IMR-90 (cell line): ENCODE measurements around the gene GLMP. TPM values are rescaled to one million over a fixed set of nuclear protein-coding genes. Genes with fewer than 3 reads are reported as not detected.

ENCODE experiments used
- ATAC-seq: fragments of 200-7000 bp; cut with Tn5 transposase; 2 replicates; pipeline ENCODE4 v1.9.1; 2020; ENCODE audit warnings: low read depth, mild to moderate bottlenecking, moderate library complexity
- BruUV-seq: library from RNA; stranded (reverse); fragments of 400-500 nt; replicated peaks from 2 replicates; lab custom pipeline; 2021; lab: Mats Ljungman, UMichigan
- CTCF ChIA-PET: fragments of 300-600 bp; formaldehyde crosslinking; extraction: SDS; loops from one replicate; lab custom pipeline; 2021; ENCODE audit warnings: antibody characterized with exemption; lab: Yijun Ruan, JAX
- POLR2A ChIA-PET: fragments of 300-600 bp; sonication (Branson Sonifier 250); formaldehyde crosslinking; loops from one replicate; lab custom pipeline; 2022; ENCODE audit warnings: antibody characterized with exemption; ENCODE audit not compliant: unreplicated experiment; lab: Charles Lee
- DNase-seq: peaks from one replicate; pipeline ENCODE4 v3.0.0; 2013
- H2AFZ ChIP-seq: replicated peaks from 2 replicates; pipeline ENCODE3; 2013; ENCODE audit warnings: low read length, mild to moderate bottlenecking; ENCODE audit not compliant: poor library complexity
- H2AK5ac ChIP-seq: 2 replicates; pipeline ENCODE4 v1.6.1; 2013; ENCODE audit warnings: low read depth, low read length, inconsistent platforms
- H2AK9ac ChIP-seq: replicated peaks from 2 replicates; pipeline ENCODE3; 2013; ENCODE audit warnings: mild to moderate bottlenecking, low read depth, low read length, moderate library complexity; ENCODE audit not compliant: poor library complexity
- H2BK120ac ChIP-seq: 2 replicates; pipeline ENCODE4 v1.6.1; 2013; ENCODE audit warnings: low read depth, low read length, inconsistent platforms
- H2BK15ac ChIP-seq: 3 replicates; pipeline ENCODE4 v1.6.1; 2013; ENCODE audit warnings: low read depth, low read length, inconsistent platforms
- H2BK20ac ChIP-seq: 2 replicates; pipeline ENCODE4 v1.6.1; 2013; ENCODE audit warnings: low read depth, mild to moderate bottlenecking, inconsistent platforms, low read length, moderate library complexity
- H2BK5ac ChIP-seq: 2 replicates; pipeline ENCODE4 v1.6.1; 2013; ENCODE audit warnings: mild to moderate bottlenecking, low read depth, low read length, inconsistent platforms; ENCODE audit not compliant: poor library complexity, severe bottlenecking
- H3K14ac ChIP-seq: replicated peaks from 2 replicates; pipeline ENCODE4 v1.6.1; 2013; ENCODE audit warnings: low read depth, low read length, inconsistent platforms
- H3K18ac ChIP-seq: 2 replicates; pipeline ENCODE4 v1.6.1; 2013; ENCODE audit warnings: low read depth, low read length, control low read depth
- H3K23ac ChIP-seq: 2 replicates; pipeline ENCODE4 v1.6.1; 2013; ENCODE audit warnings: low read depth, low read length, inconsistent platforms
- H3K27ac ChIP-seq: 2 replicates; pipeline ENCODE4 v1.5.1; 2013; ENCODE audit warnings: mild to moderate bottlenecking, control low read depth, low read length; ENCODE audit not compliant: insufficient read depth
- H3K27me3 ChIP-seq: 2 replicates; pipeline ENCODE4 v1.6.1; 2013; ENCODE audit warnings: low read length; ENCODE audit not compliant: control insufficient read depth, insufficient read depth
- H3K36me3 ChIP-seq: 2 replicates; pipeline ENCODE4 v1.6.1; 2013; ENCODE audit warnings: low read length, mixed read lengths; ENCODE audit not compliant: control insufficient read depth, insufficient read depth
- H3K4ac ChIP-seq: 2 replicates; pipeline ENCODE4 v1.6.1; 2013; ENCODE audit warnings: low read depth, low read length, inconsistent platforms
- H3K4me1 ChIP-seq: 2 replicates; pipeline ENCODE4 v1.6.1; 2013; ENCODE audit warnings: low read length, mixed read lengths; ENCODE audit not compliant: control insufficient read depth, insufficient read depth
- H3K4me2 ChIP-seq: 2 replicates; pipeline ENCODE4 v1.6.1; 2013; ENCODE audit warnings: low read depth, mild to moderate bottlenecking, control low read depth, low read length, moderate library complexity
- H3K4me3 ChIP-seq: 2 replicates; pipeline ENCODE4 v1.5.1; 2013; ENCODE audit warnings: low read depth, mild to moderate bottlenecking, control low read depth, low read length, moderate library complexity; ENCODE audit not compliant: insufficient read depth
- H3K56ac ChIP-seq: 2 replicates; pipeline ENCODE4 v1.6.1; 2013; ENCODE audit warnings: low read length, inconsistent platforms; ENCODE audit not compliant: insufficient read depth; ENCODE audit errors: extremely low read depth
- H3K79me1 ChIP-seq, 2 experiments: 2 replicates each; pipeline ENCODE4 v1.6.1; 2013; ENCODE audit warnings: low read length in 2 of 2, inconsistent platforms in 1 of 2, low read depth in 1 of 2
- H3K9ac ChIP-seq: 2 replicates; pipeline ENCODE4 v1.6.1; 2013; ENCODE audit warnings: low read depth, low read length, control low read depth
- H3K9me1 ChIP-seq: 2 replicates; pipeline ENCODE4 v1.6.1; 2013; ENCODE audit warnings: low read length, inconsistent platforms; ENCODE audit not compliant: insufficient read depth
- H3K9me3 ChIP-seq: 2 replicates; pipeline ENCODE4 v1.6.1; 2013; ENCODE audit warnings: low read length; ENCODE audit not compliant: control insufficient read depth, insufficient read depth
- H4K20me1 ChIP-seq: 2 replicates; pipeline ENCODE4 v1.6.1; 2013; ENCODE audit warnings: low read length, inconsistent platforms; ENCODE audit not compliant: insufficient read depth
- H4K5ac ChIP-seq: 2 replicates; pipeline ENCODE4 v1.6.1; 2013; ENCODE audit warnings: mild to moderate bottlenecking, low read depth, low read length, control low read depth
- H4K8ac ChIP-seq, 2 experiments: 2 replicates each; pipeline ENCODE4 v1.6.1; 2013; ENCODE audit warnings: low read depth in 2 of 2, low read length in 2 of 2, control low read depth in 1 of 2, inconsistent platforms in 1 of 2
- H4K91ac ChIP-seq: 2 replicates; pipeline ENCODE4 v1.6.1; 2013; ENCODE audit warnings: low read depth, low read length, inconsistent platforms; ENCODE audit not compliant: insufficient read depth
- MAZ ChIP-seq: IDR thresholded peaks from 2 replicates; pipeline ENCODE4 v1.6.1; 2012; ENCODE audit warnings: low read depth, mild to moderate bottlenecking, low read length, improper control_type of control experiment, moderate library complexity, borderline replicate concordance
- MXI1 ChIP-seq: IDR thresholded peaks from 2 replicates; pipeline ENCODE4 v1.6.1; 2012; ENCODE audit warnings: low read depth, mild to moderate bottlenecking, low read length, moderate library complexity, borderline replicate concordance
- POLR2A ChIP-seq: IDR thresholded peaks from 2 replicates; pipeline ENCODE4 v1.6.1; 2012; ENCODE audit warnings: mild to moderate bottlenecking, low read depth, low read length
- RAD21 ChIP-seq: IDR thresholded peaks from 2 replicates; pipeline ENCODE4 v1.6.1; 2012; ENCODE audit warnings: low read length, improper control_type of control experiment
- WGBS, 2 experiments: methylation state at CpG; one replicate each; pipeline versions ENCODE4 v1.1.5 to v1.1.7; 2013; ENCODE audit warnings: missing lambda C conversion rate in 2 of 2; ENCODE audit not compliant: insufficient read length in 1 of 2; ENCODE audit errors: extremely low coverage in 2 of 2; 5-methylcytosine and 5-hydroxymethylcytosine counted together
- dilution Hi-C: fragments of 300-500 bp; cut with HindIII; formaldehyde crosslinking; loops from one replicate; pipeline ENCODE4 v1.14.3; 2018; ENCODE audit warnings: low sequenced_read_pairs; ENCODE audit not compliant: unreplicated experiment
- in situ Hi-C: fragments of 300-500 bp; cut with MboI; formaldehyde crosslinking; loops from 3 replicates; pipeline ENCODE4 v1.14.3; 2019; ENCODE audit warnings: low sequenced_read_pairs, inconsistent platforms, mixed read lengths
- intact Hi-C: fragments of 100-400 bp; cut with micrococcal nuclease; formaldehyde crosslinking; loops from 2 replicates; pipeline ENCODE4 v1.10.0; 2022
- polyA plus RNA-seq, 3 experiments: library from polyadenylated mRNA; depleted of rRNA; stranded (reverse); fragments of >200 nt; gene quantifications; 2 replicates each; pipeline ENCODE4 v1.2.3, GENCODE V29; 2012; ENCODE audit warnings: low replicate concordance in 1 of 3
- total RNA-seq: library from RNA; depleted of rRNA; stranded (reverse); fragments of >200 nt; gene quantifications from 2 replicates; pipeline ENCODE4 v1.2.3, GENCODE V29; 2012
- TF ChIP-seq, protein P1 (sequence below): fragments of 150-350 bp; IDR thresholded peaks from 2 replicates; pipeline ENCODE4 v1.6.1; 2016; ENCODE audit warnings: low read depth, mild to moderate bottlenecking, low read length, moderate library complexity, borderline replicate concordance
- TF ChIP-seq, protein P2 (sequence below): conservative IDR thresholded peaks from 2 replicates; pipeline ENCODE4 v1.5.1; 2012; ENCODE audit warnings: mild to moderate bottlenecking, low read depth, low read length, improper control_type of control experiment

Gene GLMP
- total and polyA plus RNA-seq, 2 of the 4 experiments (the other 2 are of a cell fraction), result 32.6 to 43.1 TPM

DNA sequence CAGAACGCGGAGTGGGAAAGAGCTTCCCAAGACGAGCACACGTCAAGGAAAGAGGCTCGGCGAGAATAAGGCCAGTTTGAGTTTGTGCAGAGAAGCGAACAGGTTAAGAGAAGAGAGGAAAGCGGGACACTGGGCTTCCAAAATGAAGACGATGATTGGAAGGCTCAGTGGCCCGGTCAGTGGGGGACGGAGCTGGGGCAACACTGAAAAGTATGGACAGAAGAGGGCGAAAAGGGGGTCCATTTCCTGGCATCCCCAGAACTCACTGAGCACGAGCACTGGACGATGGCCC lies 42.4 kb upstream of the GLMP start:
- H3K4me1 ChIP-seq, result no peaks in the 10 kb centered on the region; the same call in 1 of the 2 replicates
- H4K20me1 ChIP-seq, result peaks cover 13% of the 10 kb centered on the region
- peak overlapping the region; percentile 44 to 91 for H4K8ac ChIP-seq
- H3K9me1 ChIP-seq, result no peaks in the 10 kb centered on the region; the same call in 1 of the 2 replicates
- no peak overlapping the region for H3K18ac ChIP-seq
- TF ChIP-seq MAZ (peak; percentile 15; the same call in 1 of the 2 replicates), MXI1 (no peak), RAD21 (no peak), POLR2A (no peak)
- TF ChIP-seq, protein P1, sequence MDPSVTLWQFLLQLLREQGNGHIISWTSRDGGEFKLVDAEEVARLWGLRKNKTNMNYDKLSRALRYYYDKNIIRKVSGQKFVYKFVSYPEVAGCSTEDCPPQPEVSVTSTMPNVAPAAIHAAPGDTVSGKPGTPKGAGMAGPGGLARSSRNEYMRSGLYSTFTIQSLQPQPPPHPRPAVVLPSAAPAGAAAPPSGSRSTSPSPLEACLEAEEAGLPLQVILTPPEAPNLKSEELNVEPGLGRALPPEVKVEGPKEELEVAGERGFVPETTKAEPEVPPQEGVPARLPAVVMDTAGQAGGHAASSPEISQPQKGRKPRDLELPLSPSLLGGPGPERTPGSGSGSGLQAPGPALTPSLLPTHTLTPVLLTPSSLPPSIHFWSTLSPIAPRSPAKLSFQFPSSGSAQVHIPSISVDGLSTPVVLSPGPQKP, result no peak
- TF ChIP-seq, protein P2, sequence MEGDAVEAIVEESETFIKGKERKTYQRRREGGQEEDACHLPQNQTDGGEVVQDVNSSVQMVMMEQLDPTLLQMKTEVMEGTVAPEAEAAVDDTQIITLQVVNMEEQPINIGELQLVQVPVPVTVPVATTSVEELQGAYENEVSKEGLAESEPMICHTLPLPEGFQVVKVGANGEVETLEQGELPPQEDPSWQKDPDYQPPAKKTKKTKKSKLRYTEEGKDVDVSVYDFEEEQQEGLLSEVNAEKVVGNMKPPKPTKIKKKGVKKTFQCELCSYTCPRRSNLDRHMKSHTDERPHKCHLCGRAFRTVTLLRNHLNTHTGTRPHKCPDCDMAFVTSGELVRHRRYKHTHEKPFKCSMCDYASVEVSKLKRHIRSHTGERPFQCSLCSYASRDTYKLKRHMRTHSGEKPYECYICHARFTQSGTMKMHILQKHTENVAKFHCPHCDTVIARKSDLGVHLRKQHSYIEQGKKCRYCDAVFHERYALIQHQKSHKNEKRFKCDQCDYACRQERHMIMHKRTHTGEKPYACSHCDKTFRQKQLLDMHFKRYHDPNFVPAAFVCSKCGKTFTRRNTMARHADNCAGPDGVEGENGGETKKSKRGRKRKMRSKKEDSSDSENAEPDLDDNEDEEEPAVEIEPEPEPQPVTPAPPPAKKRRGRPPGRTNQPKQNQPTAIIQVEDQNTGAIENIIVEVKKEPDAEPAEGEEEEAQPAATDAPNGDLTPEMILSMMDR, result peak; percentile 15; the same call in 1 of the 2 replicates
- H2BK15ac ChIP-seq, result no peak overlapping the region
- no peak overlapping the region for H2BK20ac ChIP-seq
- H3K4me2 ChIP-seq, result peak overlapping the region; percentile 94
- peaks cover 16% of the 10 kb centered on the region for H3K36me3 ChIP-seq
- peak overlapping the region; percentile 59 for H3K4me3 ChIP-seq
- H3K9me3 ChIP-seq, result no peaks in the 10 kb centered on the region
- no peaks in the 10 kb centered on the region for H3K27me3 ChIP-seq
- TSS peak; percentile 70 for BruUV-seq
- DNase-seq (no peak), ATAC-seq (peak; percentile 25)
- dilution Hi-C loops, result no loop called here
- peak overlapping the region; percentile 72 for H3K27ac ChIP-seq
- peaks cover 9 to 43% of the 10 kb centered on the region in 2 experiments; a peak in 3 of 4 replicates for H3K79me1 ChIP-seq
- peak overlapping the region; percentile 73 for H3K56ac ChIP-seq
- in situ Hi-C loops, result no loop called here
- peak overlapping the region; percentile 96 for H3K23ac ChIP-seq
- intact Hi-C loops, result no loop called here
- WGBS, 2 experiments, result 0% methylated on average over 13 of the region's 14 CpGs; no CpG with 5 or more reads in 1 of the 2 experiments
- peak overlapping the region; percentile 96 for H3K14ac ChIP-seq
- H4K91ac ChIP-seq, result peak overlapping the region; percentile 83
- ChIA-PET CTCF (no interaction called here), POLR2A (interaction anchor here (0.6 to 0.7 kb wide), 2 partner anchors 9 to 16 kb away, joined by 4 to 8 read pairs; no protein-coding TSS in a partner anchor)
- peak overlapping the region; percentile 53 for H2BK5ac ChIP-seq
- H2AFZ ChIP-seq, result peak overlapping the region; percentile 96
- 0 out of 2 replicates have a peak overlapping the region, but pooled peaks have one; percentile 7 for H4K5ac ChIP-seq
- H2AK5ac ChIP-seq, result peak overlapping the region; percentile 78; the same call in 1 of the 2 replicates
- peak overlapping the region; percentile 96 for H3K4ac ChIP-seq
- peak overlapping the region; percentile 98 for H2AK9ac ChIP-seq
- H3K9ac ChIP-seq, result peak overlapping the region; percentile 80
- peak overlapping the region; percentile 22; the same call in 1 of the 2 replicates for H2BK120ac ChIP-seq
